ENCODE results near the gene RANBP17. TPM values are rescaled to one million over a fixed set of nuclear protein-coding genes. Genes with fewer than 3 reads are reported as not detected.
"Not testable (repeated sequence)": the region's sequence is repeated elsewhere in the genome, so short reads cannot be mapped to it uniquely, and the experiment has no call there.

Gene RANBP17
- total RNA-seq, 2 experiments from 2014 or later, result not detected

- Mint-ChIP-seq H3K36me3 (no peaks in the 10 kb centered on the region), H3K27ac (no peak overlapping the region), H3K4me1 (no peaks in the 10 kb centered on the region), H3K9me3 (ENCODE audit: low read depth) (peaks cover 2% of the 10 kb centered on the region), H3K4me3 (no peak overlapping the region), H3K27me3 (no peaks in the 10 kb centered on the region)
- no peak for DNase-seq
- ATAC-seq, result no peak
- CTCF ChIA-PET, result no interaction called here
Measured at GRCh38 chr5:171024084-171024483, 162.3 kb downstream of the RANBP17 start.

GRCh38 chr5:171029401-171029800 lies 167.6 kb downstream of the RANBP17 start:
- Mint-ChIP-seq H3K4me1 (no peaks in the 10 kb centered on the region), H3K9me3 (ENCODE audit: low read depth) (no peaks in the 10 kb centered on the region), H3K27me3 (no peaks in the 10 kb centered on the region), H3K27ac (no peak overlapping the region), H3K4me3 (no peak overlapping the region), H3K36me3 (no peaks in the 10 kb centered on the region)
- DNase-seq, result no peak
- ATAC-seq, result no peak
- CTCF ChIA-PET, result no interaction called here

GRCh38 chr5:171031977-171032376 lies 170.2 kb downstream of the RANBP17 start:
- no peak for DNase-seq
- H3K4me3 Mint-ChIP-seq, result no peak overlapping the region
- CTCF ChIA-PET, result no interaction called here
- no peaks in the 10 kb centered on the region for H3K4me1 Mint-ChIP-seq
- no peak overlapping the region for H3K27ac Mint-ChIP-seq
- no peak for ATAC-seq
- no peaks in the 10 kb centered on the region for H3K27me3 Mint-ChIP-seq
- H3K9me3 Mint-ChIP-seq (ENCODE audit: low read depth), result no peaks in the 10 kb centered on the region
- H3K36me3 Mint-ChIP-seq, result no peaks in the 10 kb centered on the region

DNA sequence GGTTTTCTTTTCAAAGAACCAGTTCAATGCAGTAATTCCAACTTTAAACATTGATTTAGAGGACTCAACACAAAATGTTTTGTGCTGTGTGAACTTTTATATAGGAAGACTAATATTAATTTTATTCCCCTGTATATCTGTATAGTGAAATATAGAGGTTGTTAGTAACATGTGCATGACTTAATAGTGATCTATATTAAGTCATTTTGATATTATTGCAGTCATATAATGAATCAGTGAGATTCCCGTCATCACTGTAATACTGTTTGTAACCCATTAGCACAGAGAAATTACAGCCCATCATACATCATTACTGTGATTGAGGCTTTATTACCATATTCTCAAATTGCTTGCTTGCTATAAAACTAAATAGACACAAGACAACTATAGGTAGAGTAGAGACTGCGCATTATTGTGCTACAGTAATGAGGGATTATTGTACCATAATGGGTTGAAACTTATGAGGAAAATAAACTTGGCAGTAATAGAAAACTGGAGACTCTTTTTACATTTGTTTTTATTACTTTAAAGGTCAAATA lies 170.7 kb downstream of the RANBP17 start:
- H3K27ac Mint-ChIP-seq, result no peak overlapping the region
- H3K27me3 Mint-ChIP-seq, result no peaks in the 10 kb centered on the region
- no peak for DNase-seq
- H3K9me3 Mint-ChIP-seq (ENCODE audit: low read depth), result no peaks in the 10 kb centered on the region
- no peaks in the 10 kb centered on the region for H3K36me3 Mint-ChIP-seq
- ATAC-seq, result no peak
- H3K4me3 Mint-ChIP-seq, result no peak overlapping the region
- CTCF ChIA-PET, result no interaction called here
- no peaks in the 10 kb centered on the region for H3K4me1 Mint-ChIP-seq

GRCh38 chr5:171041893-171042292 lies 180.1 kb downstream of the RANBP17 start:
- CTCF ChIA-PET; H3K9me3 Mint-ChIP-seq (ENCODE audit: low read depth); H3K4me3 Mint-ChIP-seq; H3K4me1 Mint-ChIP-seq; DNase-seq; H3K36me3 Mint-ChIP-seq; ATAC-seq; H3K27me3 Mint-ChIP-seq; H3K27ac Mint-ChIP-seq: not testable (repeated sequence)

DNA sequence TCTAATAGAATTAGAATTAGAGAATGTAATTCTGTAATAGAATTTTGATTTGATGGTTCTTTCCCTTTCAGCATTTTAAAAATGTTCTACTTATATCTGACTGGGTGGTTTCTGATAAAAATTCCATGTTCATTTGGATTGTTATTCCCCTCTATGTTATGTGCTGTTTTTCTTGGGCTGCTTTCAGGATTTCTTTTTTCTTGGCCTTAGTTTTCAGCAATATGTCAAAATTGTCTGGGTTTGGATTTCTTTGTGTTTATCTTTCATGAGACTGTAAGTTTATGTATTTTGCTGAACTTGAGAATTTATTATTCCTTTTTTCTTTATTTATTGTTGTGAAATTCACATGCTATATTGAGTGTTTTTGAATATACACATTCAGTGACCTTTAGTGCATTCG lies 189.1 kb downstream of the RANBP17 start:
- DNase-seq (no peak), ATAC-seq (no peak)
- Mint-ChIP-seq H3K27ac (no peak overlapping the region), H3K9me3 (ENCODE audit: low read depth) (peaks cover 4% of the 10 kb centered on the region), H3K4me3 (no peak overlapping the region), H3K4me1 (no peaks in the 10 kb centered on the region), H3K36me3 (no peaks in the 10 kb centered on the region), H3K27me3 (no peaks in the 10 kb centered on the region)
- CTCF ChIA-PET, result no interaction called here

GRCh38 chr5:171055875-171056454 lies 194.1 kb downstream of the RANBP17 start:
- Mint-ChIP-seq H3K9me3 (ENCODE audit: low read depth) (peaks cover 6% of the 10 kb centered on the region), H3K4me3 (no peak overlapping the region), H3K27ac (no peak overlapping the region), H3K27me3 (no peaks in the 10 kb centered on the region), H3K36me3 (no peaks in the 10 kb centered on the region), H3K4me1 (no peaks in the 10 kb centered on the region)
- ATAC-seq (no peak), DNase-seq (no peak)
- CTCF ChIA-PET, result no interaction called here

DNA sequence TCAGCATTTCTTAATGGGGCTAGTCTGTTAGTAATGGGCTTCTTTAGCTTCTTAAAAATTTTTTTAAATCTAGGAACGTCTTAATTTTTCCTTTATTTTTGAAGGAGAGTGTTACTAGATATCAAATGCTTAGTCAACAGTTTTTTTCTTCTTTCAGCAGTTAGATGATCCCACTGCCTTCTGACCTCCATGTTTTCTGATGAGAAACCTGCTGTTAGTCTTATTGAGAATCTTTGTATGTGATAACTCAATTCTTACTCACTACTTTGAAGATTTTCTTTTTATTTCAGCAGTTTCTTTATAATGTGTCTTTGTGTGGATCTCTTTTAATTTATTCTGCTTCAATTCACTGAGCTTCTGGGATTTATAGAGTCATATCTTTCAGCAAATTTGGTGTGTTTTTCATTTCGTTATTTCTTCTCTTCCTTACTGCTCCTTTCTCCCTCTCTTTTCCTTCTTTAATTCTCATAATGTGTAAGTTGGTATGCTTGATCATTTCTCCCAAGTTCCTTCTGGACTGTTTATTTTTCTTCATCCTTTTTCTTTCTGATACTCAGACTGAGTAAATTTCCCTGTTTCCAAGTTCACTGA lies 205.8 kb downstream of the RANBP17 start:
- no peak overlapping the region for H3K4me3 Mint-ChIP-seq
- H3K36me3 Mint-ChIP-seq, result no peaks in the 10 kb centered on the region
- H3K4me1 Mint-ChIP-seq, result no peaks in the 10 kb centered on the region
- no peak overlapping the region for H3K27ac Mint-ChIP-seq
- ATAC-seq (no peak), DNase-seq (no peak)
- peaks cover 15% of the 10 kb centered on the region for H3K9me3 Mint-ChIP-seq (ENCODE audit: low read depth)
- no peaks in the 10 kb centered on the region for H3K27me3 Mint-ChIP-seq
- CTCF ChIA-PET, result interaction anchor here (1.0 kb wide), 1 partner anchor 11 kb away, joined by 3 read pairs; no protein-coding TSS in a partner anchor

DNA sequence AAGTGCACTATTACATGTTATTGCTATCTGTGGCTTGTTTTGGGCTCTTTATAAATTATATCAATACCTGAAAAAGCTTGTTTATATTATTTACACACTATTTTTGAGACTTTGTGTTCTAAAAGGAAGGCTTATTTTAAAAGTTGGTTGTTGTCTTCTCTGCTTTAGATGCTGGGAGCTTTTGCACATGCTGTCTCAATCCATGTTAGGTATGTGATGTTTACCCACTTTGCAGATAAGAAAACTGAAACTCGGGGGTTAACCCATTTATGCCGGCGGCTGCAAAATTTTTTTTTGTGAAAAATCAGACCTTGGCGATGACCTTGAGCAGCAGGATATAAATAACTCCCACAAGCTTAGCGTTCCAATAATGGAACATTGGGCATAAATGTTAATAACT lies 212.9 kb downstream of the RANBP17 start:
- H3K27me3 Mint-ChIP-seq, result no peaks in the 10 kb centered on the region
- no peaks in the 10 kb centered on the region for H3K9me3 Mint-ChIP-seq (ENCODE audit: low read depth)
- no peak for DNase-seq
- H3K36me3 Mint-ChIP-seq, result no peaks in the 10 kb centered on the region
- H3K4me1 Mint-ChIP-seq, result no peaks in the 10 kb centered on the region
- ATAC-seq, result no peak
- H3K27ac Mint-ChIP-seq, result no peak overlapping the region
- H3K4me3 Mint-ChIP-seq, result no peak overlapping the region
- CTCF ChIA-PET, result no interaction called here

DNA sequence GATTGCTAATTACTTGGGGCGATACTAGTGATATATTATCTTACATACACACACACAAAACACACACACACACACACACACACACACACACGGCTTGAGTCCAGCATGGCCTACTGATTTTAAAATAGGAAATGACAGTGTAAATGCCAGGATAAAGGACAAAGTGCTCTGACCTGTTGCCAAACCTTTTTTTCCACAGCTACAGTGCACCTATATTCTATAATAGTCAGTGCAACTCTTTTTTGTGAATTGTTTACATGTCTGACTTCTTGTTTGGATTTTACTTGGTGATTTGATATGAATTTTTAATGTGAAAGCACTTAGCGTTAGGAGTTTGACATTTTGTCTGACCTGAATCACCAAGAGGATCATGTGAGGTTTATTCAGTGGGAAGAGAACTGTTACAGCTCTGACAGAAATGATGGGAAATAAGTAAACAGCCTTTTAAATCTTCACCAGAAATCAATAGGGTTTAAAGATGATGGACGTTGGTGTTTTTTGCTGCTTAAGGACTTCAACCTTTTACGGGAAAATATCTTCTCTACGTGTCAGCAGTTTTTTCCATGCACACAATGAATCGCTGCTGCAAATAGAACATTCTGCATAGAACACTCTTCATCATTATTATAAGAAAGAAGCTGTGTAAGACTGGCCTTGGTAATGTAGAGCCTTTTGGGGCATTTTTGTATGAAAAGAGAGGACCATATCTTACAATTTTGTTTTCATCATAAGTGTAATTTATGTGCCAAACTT lies 218.5 kb downstream of the RANBP17 start:
- Mint-ChIP-seq H3K4me3 (no peak overlapping the region), H3K36me3 (no peaks in the 10 kb centered on the region), H3K27me3 (no peaks in the 10 kb centered on the region), H3K27ac (no peak overlapping the region), H3K4me1 (no peaks in the 10 kb centered on the region), H3K9me3 (ENCODE audit: low read depth) (no peaks in the 10 kb centered on the region)
- ATAC-seq, result no peak
- CTCF ChIA-PET, result no interaction called here
- DNase-seq, result no peak

GRCh38 chr5:171081319-171081718 lies 219.5 kb downstream of the RANBP17 start:
- Mint-ChIP-seq H3K4me1 (no peaks in the 10 kb centered on the region), H3K27ac (no peak overlapping the region), H3K9me3 (ENCODE audit: low read depth) (no peaks in the 10 kb centered on the region), H3K27me3 (no peaks in the 10 kb centered on the region), H3K4me3 (no peak overlapping the region), H3K36me3 (no peaks in the 10 kb centered on the region)
- no peak for ATAC-seq
- CTCF ChIA-PET, result no interaction called here
- no peak for DNase-seq

- Mint-ChIP-seq H3K4me1 (no peaks in the 10 kb centered on the region), H3K9me3 (ENCODE audit: low read depth) (peaks cover 3% of the 10 kb centered on the region), H3K36me3 (no peaks in the 10 kb centered on the region), H3K27ac (no peak overlapping the region), H3K27me3 (no peaks in the 10 kb centered on the region), H3K4me3 (no peak overlapping the region)
- DNase-seq (no peak), ATAC-seq (no peak)
- CTCF ChIA-PET, result no interaction called here
Measured at GRCh38 chr5:171092194-171092593, 230.4 kb downstream of the RANBP17 start.

DNA sequence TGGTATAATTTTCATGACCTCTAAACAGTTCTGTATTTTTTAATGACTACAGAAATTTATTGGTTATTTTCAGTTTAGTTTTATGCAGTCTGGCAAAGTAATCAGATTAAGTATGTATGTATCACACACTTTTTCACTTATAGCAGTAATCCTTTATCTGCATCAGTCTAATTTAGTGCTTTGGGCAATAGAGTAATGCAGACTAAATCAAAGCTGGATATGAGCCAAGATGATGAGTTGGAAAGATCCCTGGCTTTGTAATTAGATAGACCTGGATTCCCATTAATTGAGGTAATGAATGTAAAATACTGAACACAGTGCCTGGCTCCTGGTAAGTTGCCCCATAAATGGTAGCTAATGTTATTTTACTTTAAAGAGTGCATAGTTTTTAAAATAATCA lies 231.8 kb downstream of the RANBP17 start:
- H3K4me1 Mint-ChIP-seq, result no peaks in the 10 kb centered on the region
- no peaks in the 10 kb centered on the region for H3K27me3 Mint-ChIP-seq
- CTCF ChIA-PET, result no interaction called here
- H3K36me3 Mint-ChIP-seq, result no peaks in the 10 kb centered on the region
- H3K27ac Mint-ChIP-seq, result no peak overlapping the region
- DNase-seq (no peak), ATAC-seq (no peak)
- H3K9me3 Mint-ChIP-seq (ENCODE audit: low read depth), result peaks cover 3% of the 10 kb centered on the region
- no peak overlapping the region for H3K4me3 Mint-ChIP-seq

DNA sequence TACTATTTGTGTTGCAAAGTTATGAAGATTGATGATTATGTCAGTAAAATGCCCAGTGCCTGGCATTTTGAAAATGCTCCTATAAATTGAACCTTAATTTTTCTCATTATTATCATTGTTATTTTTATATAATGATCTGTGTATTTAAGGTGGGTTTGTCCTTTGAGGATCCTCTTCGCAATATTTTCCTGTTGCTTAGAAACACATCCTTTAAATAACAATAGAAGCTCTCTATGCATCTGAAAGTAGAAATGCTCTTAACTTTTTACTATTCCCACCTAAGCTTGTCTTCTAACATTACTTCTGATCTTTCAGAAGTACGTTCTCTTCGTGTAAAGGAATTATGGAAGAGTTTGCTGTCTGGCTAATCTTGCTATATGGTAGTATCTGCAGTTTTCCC lies 232.5 kb downstream of the RANBP17 start:
- no peaks in the 10 kb centered on the region for H3K27me3 Mint-ChIP-seq
- ATAC-seq (no peak), DNase-seq (no peak)
- no peak overlapping the region for H3K4me3 Mint-ChIP-seq
- CTCF ChIA-PET, result no interaction called here
- H3K36me3 Mint-ChIP-seq, result no peaks in the 10 kb centered on the region
- H3K9me3 Mint-ChIP-seq (ENCODE audit: low read depth), result peaks cover 3% of the 10 kb centered on the region
- no peaks in the 10 kb centered on the region for H3K4me1 Mint-ChIP-seq
- no peak overlapping the region for H3K27ac Mint-ChIP-seq
